ENCODE data around the gene SPAG4.
A peak's percentile ranks its signal among the peaks of the same experiment; 100 is the strongest.

The SPAG4 gene

DNA sequence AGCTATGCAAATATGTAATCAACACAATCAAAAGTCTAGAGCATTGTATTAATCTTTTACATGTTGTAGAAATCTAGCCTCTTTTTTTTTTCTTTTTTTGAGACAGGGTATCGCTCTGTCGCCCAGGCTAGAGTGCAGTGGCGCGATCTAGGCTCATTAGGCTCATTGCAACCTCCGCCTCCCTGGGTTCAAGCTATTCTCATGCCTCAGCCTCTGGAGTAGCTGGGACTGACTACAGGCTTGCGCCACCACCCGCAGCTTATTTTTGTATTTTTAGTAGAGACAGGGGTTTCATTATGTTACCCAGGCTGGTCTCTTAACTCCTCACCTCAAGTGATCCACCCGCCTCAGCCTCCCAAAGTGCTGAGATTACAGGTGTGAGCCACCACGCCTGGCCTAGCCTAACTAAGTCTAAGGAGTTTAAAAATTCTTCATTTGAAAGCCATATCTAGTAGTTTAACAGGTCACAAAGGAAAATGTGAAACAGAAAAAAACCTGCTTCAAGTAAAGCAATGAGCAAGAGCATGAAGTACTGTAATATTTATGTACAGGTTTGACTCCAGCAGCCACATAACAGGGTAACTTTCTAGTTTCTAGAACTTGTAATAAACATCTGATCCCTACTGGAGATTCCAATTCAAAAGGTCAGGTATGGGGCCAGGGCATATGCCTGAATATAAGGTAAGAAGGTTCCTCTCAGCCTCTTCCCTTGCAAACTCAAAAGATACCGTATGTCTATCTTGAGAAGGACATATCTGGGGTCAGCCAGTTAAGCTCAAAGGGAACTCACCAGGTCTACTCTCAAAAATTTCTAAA lies 44.7 kb downstream of the SPAG4 start:
- DNase-seq = peak; percentile 48

DNA sequence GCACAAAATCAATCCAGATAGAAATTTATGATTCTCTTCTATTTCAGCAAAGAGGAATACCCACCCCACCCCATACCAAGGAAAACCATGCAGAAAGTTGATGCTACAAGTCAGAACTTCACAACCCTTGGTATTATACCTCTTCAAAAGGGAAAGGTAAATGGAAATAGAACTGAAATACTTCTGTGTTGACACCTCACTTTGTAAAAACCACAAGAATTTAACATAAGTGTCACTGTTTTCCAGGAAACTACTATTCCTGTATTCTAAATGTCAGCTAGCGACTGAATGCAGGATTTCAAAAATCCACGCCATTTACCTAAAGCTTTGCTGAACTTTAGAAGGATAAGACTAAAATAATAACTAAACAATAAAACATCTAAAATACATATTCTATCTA lies 45.4 kb downstream of the SPAG4 start:
- DNase-seq = no peak

DNA sequence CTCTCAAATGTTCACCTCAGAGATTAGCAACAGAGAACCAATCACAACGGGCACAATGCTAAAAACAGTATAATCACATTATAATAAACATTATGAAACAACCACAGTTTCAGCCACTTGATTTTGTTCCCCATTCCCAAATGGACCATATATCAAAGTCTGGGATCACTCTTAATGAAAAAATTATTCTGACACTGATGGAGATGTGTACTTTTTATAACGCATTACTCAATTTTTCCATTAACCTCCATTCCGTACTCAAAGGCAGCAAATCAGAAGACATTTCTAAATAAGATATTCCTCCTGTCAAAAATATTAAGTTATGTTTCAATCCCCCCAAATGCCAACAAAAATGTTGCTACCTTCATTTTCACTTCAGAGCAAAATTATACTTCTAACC lies 46.3 kb downstream of the SPAG4 start:
- no peak for DNase-seq

DNA sequence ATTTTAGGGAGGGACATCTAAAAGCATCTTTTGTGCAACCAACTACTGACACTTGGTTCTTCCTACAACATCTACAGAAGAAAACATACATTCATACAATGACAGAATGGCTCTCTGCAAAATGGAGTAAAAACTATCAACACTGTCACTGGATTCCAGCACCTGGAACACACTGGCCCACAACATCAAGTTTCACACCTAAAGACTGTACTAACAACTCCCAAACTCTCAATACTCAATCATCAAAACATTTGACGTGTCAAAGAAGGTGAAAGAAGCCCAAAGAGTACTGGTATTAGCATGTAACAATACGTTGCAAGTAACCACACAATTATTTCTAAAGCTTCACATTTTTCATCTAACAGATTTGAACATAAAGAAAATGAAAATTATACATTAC lies 46.9 kb downstream of the SPAG4 start:
- DNase-seq = peak; percentile 8

DNA sequence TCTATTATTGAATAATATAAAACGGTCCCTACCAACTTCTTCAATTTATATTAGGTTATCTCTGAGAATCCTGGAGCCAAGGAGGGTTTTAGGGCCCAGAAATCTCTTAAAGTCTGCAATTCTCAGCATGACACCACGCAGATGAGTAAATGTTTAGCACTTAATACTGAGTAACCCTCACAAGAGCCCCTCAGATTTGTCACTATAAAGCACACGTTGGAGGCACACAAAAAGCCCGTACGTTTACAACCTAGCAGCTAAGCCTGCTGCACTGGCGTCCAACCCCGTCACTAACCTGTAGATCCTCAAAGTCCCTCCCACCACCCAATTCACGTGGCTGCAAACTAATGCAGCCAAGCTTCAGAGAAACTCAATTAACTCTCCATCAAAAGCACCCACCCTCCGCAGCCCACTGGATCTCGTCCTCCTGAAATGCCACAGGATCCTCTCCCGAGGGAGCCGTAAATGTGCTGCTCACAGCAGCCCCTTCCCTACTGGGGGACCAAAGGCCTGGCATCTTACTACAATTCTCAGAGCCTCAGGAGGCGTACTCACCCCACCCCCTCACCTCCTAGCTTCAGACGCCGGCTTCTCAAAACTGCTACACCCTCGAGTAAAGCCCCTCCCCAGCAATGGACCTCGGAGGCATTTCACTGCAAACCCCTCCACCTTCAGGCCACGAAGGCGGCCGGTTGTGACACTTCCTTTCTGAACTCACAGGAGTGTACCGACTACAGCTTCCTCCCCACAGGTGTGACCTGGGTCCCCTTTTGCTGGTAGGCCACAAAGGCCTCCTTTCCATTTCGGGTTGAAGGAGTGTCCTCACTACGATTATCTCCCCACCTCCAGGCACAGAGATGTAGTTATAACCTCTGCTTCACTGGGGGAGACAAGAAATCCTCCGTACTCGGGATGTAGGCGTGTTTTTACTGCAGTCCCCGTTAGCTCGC lies 48.2 kb downstream of the SPAG4 start:
- DNase-seq = peak; percentile 63

DNA sequence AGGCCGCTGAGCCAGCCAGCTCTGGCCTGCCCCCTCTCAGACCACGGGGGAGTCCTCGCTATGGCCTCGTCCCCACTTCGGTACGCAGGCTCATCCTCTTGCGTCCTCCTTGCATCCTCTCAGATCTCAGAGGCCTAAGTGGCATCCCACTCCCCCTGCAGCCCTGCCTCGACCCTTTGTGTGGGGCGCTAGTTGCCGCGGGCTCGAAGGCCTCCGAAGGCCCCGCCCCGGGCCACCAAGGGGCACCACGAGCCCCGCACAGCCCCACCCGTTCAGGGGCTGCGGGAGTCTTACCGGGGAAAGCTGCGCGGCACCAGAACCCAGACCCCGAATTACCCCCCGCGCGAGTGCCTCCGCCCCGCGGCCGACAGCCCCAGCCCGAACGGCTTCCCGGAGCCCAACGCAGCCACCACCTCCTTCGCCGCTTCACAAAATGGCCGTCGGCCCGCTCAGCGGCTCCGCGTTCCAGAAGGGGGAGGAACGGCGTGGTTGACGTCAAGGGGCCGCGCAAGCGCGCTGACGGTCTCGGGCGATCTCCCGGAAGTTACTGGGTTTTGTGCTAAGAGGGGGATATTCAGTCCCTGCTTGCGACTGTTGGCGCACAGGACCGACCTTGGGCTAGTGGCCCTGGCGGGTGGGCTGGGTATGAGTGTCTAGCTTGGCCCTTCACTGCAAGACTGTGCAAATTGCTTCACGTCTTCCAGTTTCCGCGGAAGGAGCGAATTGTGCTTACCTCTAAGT lies 49.0 kb downstream of the SPAG4 start, which contains the start of the genes CPNE1 and RBM12:
Gene CPNE1 (minus strand): TSS at position 435 of the 741 bp plus-strand sequence. CDS start 31,977 bp downstream, outside the sequence.
Gene RBM12 (minus strand): TSS at position 435 of the 741 bp plus-strand sequence. CDS start 9,578 bp downstream, outside the sequence.
- DNase-seq = peak; percentile 94

DNA sequence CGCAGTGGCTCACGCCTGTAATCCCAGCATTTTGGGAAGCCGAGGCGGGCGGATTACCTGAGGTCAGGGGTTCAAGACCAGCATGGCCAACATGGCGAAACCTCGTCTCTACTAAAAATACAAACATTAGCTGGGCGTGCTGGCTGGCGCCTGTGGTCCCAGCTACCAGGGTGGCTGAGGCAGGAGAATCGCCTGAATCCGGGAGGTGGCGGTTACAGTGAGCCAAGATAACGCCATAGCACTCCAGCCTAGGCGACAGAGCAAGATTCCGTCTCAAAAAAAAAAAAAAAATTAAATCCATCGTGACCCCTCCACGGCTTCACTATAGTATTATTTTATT lies 50.3 kb downstream of the SPAG4 start:
- DNase-seq = no peak

DNA sequence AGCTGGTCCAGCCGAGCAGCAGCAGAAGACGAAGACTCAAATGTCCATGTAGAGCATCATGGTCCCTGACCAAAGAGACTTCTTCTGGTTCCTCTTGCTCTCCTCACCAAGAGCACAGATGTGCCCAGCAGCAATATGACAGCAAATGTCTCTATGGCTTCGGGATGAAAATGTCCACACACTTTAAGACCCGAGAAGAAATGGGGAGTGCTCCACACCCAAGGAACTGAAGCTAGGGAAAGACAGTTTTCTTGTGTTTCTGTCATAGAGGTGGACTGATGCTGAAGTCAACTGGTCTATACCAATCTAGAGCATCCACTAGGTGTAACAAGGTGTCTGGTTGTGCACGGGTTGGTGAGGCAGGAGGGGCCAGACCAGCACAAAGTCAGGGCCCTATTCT lies 53.6 kb downstream of the SPAG4 start:
- DNase-seq = no peak

DNA sequence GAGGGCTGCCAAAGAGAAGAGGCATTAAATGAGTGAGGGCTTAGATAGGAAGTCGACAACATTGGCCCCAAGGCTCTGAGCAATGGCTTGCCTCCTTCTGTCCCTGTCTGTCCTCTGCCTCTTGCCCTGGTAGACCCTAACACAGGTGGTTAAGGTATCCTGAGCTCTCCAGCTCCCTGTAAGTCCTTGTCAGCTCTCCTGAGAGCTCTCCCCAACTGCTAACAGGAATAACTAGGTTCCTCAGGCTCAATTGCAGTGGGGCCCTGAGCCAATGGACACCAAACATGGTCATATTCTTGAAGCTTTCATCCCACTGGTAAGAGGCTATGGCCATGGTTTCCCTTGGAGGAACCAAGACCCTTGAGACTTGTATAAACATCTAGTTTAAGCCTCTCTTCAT lies 54.1 kb downstream of the SPAG4 start:
- no peak for DNase-seq

All from activated naive CD4-positive, alpha-beta T cell treated with Interleukin-2 at 50 U/mL for 16 hours (primary cell).